ENCODE results near the gene SPATA32.

DNA sequence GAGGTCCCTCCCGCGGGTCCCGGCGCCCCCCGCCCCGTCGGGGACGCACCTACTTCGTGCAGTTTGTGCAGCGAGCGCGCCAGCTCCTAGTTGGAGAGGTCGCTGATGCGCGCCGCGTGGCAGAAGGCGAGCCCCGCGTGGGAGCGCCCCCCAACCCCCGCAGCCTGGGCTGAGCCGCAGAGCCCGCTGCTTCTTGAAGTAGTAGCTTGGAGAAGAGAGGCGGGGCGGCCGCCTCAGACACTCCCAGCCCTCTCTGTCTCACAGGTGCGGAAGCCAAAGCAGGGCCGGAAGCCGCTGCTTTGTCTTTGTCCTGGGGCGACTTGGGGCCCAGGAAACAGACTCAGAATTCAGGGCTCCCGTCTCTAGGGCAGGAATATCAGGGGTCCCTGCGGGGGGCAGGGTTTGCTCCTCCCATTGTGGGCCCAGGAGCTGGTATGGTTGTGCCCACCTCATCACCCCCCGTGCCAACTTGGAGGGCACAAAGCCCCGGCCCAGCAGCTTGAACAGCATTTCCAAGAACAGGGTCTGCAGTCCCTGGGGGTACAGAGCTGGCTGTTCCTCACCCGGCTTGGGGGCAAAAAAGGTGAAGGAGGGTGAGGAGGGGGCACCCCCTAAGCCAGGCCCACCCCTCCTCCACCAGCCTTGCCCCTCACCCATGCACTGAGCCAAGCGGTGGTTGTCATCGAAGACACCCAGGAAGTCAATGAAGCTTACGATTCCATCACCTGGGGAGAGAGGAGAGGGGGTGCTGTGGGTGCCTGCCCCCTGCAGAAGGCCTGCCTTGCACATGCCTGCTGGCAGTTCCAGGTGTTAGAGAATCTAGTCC is 13.5 kb downstream of the SPATA32 start:
- TF ChIP-seq, protein P1, sequence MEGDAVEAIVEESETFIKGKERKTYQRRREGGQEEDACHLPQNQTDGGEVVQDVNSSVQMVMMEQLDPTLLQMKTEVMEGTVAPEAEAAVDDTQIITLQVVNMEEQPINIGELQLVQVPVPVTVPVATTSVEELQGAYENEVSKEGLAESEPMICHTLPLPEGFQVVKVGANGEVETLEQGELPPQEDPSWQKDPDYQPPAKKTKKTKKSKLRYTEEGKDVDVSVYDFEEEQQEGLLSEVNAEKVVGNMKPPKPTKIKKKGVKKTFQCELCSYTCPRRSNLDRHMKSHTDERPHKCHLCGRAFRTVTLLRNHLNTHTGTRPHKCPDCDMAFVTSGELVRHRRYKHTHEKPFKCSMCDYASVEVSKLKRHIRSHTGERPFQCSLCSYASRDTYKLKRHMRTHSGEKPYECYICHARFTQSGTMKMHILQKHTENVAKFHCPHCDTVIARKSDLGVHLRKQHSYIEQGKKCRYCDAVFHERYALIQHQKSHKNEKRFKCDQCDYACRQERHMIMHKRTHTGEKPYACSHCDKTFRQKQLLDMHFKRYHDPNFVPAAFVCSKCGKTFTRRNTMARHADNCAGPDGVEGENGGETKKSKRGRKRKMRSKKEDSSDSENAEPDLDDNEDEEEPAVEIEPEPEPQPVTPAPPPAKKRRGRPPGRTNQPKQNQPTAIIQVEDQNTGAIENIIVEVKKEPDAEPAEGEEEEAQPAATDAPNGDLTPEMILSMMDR (IDR thresholded peaks at IDR 0.05) = no peak
- TF ChIP-seq POLR2A (IDR thresholded peaks at IDR 0.05) = no peak
